ENCODE data around the gene C5orf58. TPM values are rescaled to one million over a fixed set of nuclear protein-coding genes. Genes with fewer than 3 reads are reported as not detected.
A peak's percentile ranks its signal among the peaks of the same experiment; 100 is the strongest.

Gene C5orf58
- total RNA-seq, 4 donors from 2014 or later, result not detected

DNA sequence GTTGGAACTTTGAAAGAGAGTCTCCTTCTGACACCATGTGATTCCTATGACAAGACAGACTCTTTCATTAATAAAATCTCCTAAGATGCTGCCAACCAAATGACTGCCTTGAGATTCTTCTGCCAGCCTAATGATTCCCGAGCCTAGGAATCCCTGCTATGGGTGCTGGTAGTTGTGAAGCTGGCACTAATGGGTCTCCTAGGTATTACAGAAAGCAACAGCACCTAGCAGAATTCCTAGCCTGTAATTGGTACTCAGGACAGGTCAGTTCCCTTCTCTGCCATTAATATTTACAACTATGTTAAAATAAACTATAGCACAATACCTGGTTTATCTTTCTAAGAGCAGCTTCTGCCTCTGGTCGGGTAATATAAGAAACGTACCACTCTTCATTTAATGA, 19.3 kb downstream of the C5orf58 start:
- H3K36me3 ChIP-seq, result peaks cover 5% of the 10 kb centered on the region
- WGBS, result 59% methylated on average over 3 of the region's 3 CpGs
- peaks cover 56% of the 10 kb centered on the region for H3K4me1 ChIP-seq
- H3K27me3 ChIP-seq, result no peaks in the 10 kb centered on the region
- TF ChIP-seq EP300 (IDR thresholded peaks at IDR 0.05), result no peak
- TF ChIP-seq, protein P1, sequence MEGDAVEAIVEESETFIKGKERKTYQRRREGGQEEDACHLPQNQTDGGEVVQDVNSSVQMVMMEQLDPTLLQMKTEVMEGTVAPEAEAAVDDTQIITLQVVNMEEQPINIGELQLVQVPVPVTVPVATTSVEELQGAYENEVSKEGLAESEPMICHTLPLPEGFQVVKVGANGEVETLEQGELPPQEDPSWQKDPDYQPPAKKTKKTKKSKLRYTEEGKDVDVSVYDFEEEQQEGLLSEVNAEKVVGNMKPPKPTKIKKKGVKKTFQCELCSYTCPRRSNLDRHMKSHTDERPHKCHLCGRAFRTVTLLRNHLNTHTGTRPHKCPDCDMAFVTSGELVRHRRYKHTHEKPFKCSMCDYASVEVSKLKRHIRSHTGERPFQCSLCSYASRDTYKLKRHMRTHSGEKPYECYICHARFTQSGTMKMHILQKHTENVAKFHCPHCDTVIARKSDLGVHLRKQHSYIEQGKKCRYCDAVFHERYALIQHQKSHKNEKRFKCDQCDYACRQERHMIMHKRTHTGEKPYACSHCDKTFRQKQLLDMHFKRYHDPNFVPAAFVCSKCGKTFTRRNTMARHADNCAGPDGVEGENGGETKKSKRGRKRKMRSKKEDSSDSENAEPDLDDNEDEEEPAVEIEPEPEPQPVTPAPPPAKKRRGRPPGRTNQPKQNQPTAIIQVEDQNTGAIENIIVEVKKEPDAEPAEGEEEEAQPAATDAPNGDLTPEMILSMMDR (IDR thresholded peaks at IDR 0.05), result no peak
- TF ChIP-seq POLR2A (IDR thresholded peaks at IDR 0.05), result no peak
- no peak for TF ChIP-seq POLR2AphosphoS5 (IDR thresholded peaks at IDR 0.05)
- DNase-seq (ENCODE audit: low spot score in 2 of 2), result no peak
- no peaks in the 10 kb centered on the region for H3K9me3 ChIP-seq
- no peak overlapping the region for H3K4me3 ChIP-seq
- peak overlapping the region; percentile 50 for H3K27ac ChIP-seq

DNA sequence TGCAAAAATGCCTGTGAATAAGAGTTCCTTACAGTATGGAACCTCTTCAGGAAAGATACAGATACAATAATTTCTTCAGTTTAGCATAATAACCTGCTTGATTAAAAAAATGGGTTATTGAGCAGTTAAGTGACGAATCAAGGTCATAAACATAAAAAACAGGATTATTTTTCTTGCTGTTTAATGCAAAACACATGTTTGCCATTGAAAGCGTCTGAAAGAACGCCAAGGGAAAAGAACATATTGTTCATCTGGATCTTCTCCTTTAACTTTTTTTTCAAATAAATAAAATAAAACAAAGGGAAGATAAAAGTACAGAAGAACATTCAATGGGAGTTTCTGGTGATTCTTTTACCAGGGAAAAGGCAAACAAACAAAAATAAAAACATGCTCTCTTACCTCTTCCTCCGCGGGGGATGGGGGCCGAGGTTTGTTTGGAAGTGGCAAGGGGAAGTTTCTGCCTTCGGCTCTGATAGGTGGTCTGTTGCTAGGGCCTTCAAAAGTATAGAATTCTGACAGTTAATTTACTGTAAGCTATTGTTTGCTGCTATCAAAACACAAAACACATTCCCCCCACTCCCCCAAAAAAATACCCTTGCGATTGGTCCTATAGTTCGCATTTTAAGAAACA, 20.1 kb downstream of the C5orf58 start:
- Histone ChIP-seq H3K4me3 (no peak overlapping the region), H3K27me3 (no peaks in the 10 kb centered on the region), H3K4me1 (peaks cover 49% of the 10 kb centered on the region), H3K9me3 (no peaks in the 10 kb centered on the region), H3K27ac (peak overlapping the region; percentile 82), H3K36me3 (peaks cover 11% of the 10 kb centered on the region)
- TF ChIP-seq, protein P1 (IDR thresholded peaks at IDR 0.05), result no peak
- no peak for TF ChIP-seq POLR2AphosphoS5 (IDR thresholded peaks at IDR 0.05)
- TF ChIP-seq EP300 (IDR thresholded peaks at IDR 0.05), result no peak
- no peak for TF ChIP-seq POLR2A (IDR thresholded peaks at IDR 0.05)
- WGBS, result 52% methylated on average over 9 of the region's 9 CpGs
- DNase-seq (ENCODE audit: low spot score in 2 of 2), result peak in 1 of 2 donors; percentile 41

DNA sequence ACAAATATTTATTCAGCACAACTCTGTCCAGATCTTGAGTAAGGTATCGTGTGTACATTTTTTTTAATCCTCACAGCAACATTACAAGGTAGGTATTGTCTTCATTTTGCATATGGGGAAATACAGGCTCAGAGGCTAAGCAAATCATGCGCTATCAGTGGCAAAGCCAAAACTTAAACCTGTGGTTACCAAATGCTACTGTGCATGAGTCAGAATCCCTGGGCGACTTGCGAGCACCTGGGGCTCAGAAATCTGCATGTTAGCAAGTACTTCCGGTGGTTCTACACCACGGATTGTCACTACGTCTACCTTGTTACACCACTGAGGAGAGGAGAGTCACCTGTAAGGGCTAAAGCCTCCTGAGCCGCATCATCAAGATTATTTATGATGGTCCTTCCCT, 21.3 kb downstream of the C5orf58 start:
- 73% methylated on average over 8 of the region's 8 CpGs for WGBS
- peak in 1 of 2 donors; percentile 44 for DNase-seq (ENCODE audit: low spot score in 2 of 2)
- H3K27ac ChIP-seq, result peak overlapping the region; percentile 48
- peaks cover 45% of the 10 kb centered on the region for H3K4me1 ChIP-seq
- no peak overlapping the region for H3K4me3 ChIP-seq
- H3K36me3 ChIP-seq, result peaks cover 11% of the 10 kb centered on the region
- no peaks in the 10 kb centered on the region for H3K27me3 ChIP-seq
- no peak for TF ChIP-seq POLR2A (IDR thresholded peaks at IDR 0.05)
- TF ChIP-seq, protein P1 (IDR thresholded peaks at IDR 0.05), result no peak
- no peak for TF ChIP-seq EP300 (IDR thresholded peaks at IDR 0.05)
- no peak for TF ChIP-seq POLR2AphosphoS5 (IDR thresholded peaks at IDR 0.05)
- no peaks in the 10 kb centered on the region for H3K9me3 ChIP-seq

DNA sequence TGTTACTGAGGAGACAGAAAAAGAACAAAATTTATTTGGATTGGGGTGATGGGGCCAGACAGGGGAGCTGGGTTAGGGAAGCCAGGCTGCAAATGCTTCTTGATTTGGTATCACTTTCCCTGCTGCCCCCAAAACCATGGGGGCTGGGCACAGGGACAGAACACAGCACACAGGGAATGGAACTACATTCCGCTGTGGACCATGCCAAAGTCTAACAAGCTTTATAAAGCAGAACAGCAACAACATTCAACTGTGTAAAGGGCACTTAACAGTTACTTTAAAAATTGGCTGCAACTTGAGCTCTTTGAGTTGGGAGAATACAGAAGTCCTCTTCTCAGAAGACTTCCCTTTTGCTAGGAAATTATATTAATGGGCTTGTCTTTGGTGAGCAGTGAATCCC, 23.8 kb downstream of the C5orf58 start:
- TF ChIP-seq EP300 (IDR thresholded peaks at IDR 0.05), result no peak
- TF ChIP-seq, protein P1 (IDR thresholded peaks at IDR 0.05), result no peak
- TF ChIP-seq POLR2AphosphoS5 (IDR thresholded peaks at IDR 0.05), result no peak
- TF ChIP-seq POLR2A (IDR thresholded peaks at IDR 0.05), result no peak
- Histone ChIP-seq H3K27ac (no peak overlapping the region), H3K4me1 (peaks cover 26% of the 10 kb centered on the region), H3K4me3 (no peak overlapping the region), H3K36me3 (peaks cover 12% of the 10 kb centered on the region), H3K9me3 (no peaks in the 10 kb centered on the region), H3K27me3 (no peaks in the 10 kb centered on the region)
- peak in 1 of 2 donors; percentile 19 for DNase-seq (ENCODE audit: low spot score in 2 of 2)
- WGBS, result 89% methylated on average over 1 of the region's 1 CpG

DNA sequence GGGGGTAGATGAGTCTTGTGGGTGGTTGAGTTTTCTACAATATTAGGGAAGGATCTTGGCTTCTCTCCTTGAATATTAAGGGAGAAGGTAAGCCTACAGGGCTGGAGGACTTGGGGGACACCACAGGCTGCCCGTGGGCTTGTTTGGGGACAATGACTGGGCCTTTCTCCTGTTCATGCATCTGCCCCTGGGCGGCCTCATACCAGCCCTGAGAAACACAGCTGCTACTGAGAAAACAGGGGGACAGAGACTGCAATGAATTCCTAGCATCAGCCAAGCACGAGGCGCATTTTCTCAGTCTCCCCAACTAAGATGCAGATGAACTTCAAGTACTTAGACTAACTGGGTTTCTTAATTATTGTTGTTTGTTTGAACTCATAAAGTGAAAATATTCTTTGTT, 24.6 kb downstream of the C5orf58 start:
- TF ChIP-seq, protein P1 (IDR thresholded peaks at IDR 0.05), result no peak
- no peak for TF ChIP-seq EP300 (IDR thresholded peaks at IDR 0.05)
- no peak for TF ChIP-seq POLR2A (IDR thresholded peaks at IDR 0.05)
- TF ChIP-seq POLR2AphosphoS5 (IDR thresholded peaks at IDR 0.05), result no peak
- Histone ChIP-seq H3K9me3 (no peaks in the 10 kb centered on the region), H3K27me3 (no peaks in the 10 kb centered on the region), H3K27ac (no peak overlapping the region), H3K36me3 (peaks cover 18% of the 10 kb centered on the region), H3K4me1 (peaks cover 19% of the 10 kb centered on the region), H3K4me3 (no peak overlapping the region)
- peak in 1 of 2 donors; percentile 27 for DNase-seq (ENCODE audit: low spot score in 2 of 2)
- 93% methylated on average over 4 of the region's 4 CpGs for WGBS

Data from suprapubic skin (tissue), 4 donors.